ENCODE results near the gene PTGS1. TPM values are rescaled to one million over a fixed set of nuclear protein-coding genes. Genes with fewer than 3 reads are reported as not detected.

The PTGS1 gene
- total RNA-seq, 1 donor from 2014 or later, result 0.23 TPM

GRCh38 chr9:122371846-122372245 is 1.0 kb downstream of the PTGS1 start:
- Histone ChIP-seq H4K20me1 (ENCODE audit: insufficient read depth, low read length) (no peaks in the 10 kb centered on the region), H3K27me3 (ENCODE audit: insufficient read depth, low read length) (peaks cover 22% of the 10 kb centered on the region), H3K9me3 (ENCODE audit: insufficient read depth, low read depth, low read length) (no peaks in the 10 kb centered on the region), H3K4me2 (ENCODE audit: low read length) (no peak overlapping the region), H3K4me1 (ENCODE audit: insufficient read depth, low read length) (peaks cover 13% of the 10 kb centered on the region), H3K4me3 (ENCODE audit: insufficient read depth, low read depth, low read length) (no peak overlapping the region), H3K36me3 (ENCODE audit: insufficient read depth, low read length) (no peaks in the 10 kb centered on the region), H3K9ac (ENCODE audit: low read length) (no peak overlapping the region), H2AFZ (ENCODE audit: low read depth, low read length) (no peak overlapping the region), H3K79me2 (ENCODE audit: insufficient read depth, low read length) (no peaks in the 10 kb centered on the region), H3K27ac (ENCODE audit: low read depth, low read length) (no peak overlapping the region)
- DNase-seq (ENCODE audit: low read depth) (no peak), FAIRE-seq (no peak)
- Mint-ChIP-seq H3K4me1 (ENCODE audit: low read depth, unreplicated experiment) (peaks cover 4% of the 10 kb centered on the region), H3K4me3 (ENCODE audit: unreplicated experiment) (no peak overlapping the region), H3K27ac (ENCODE audit: unreplicated experiment) (no peak overlapping the region), H3K27me3 (ENCODE audit: low read depth, unreplicated experiment) (peaks cover 66% of the 10 kb centered on the region), H3K36me3 (ENCODE audit: low read depth, unreplicated experiment) (peaks cover 2% of the 10 kb centered on the region), H3K9me3 (ENCODE audit: unreplicated experiment) (peaks cover 8% of the 10 kb centered on the region)
- TF ChIP-seq EZH2 (IDR thresholded peaks at IDR 0.05; ENCODE audit: insufficient read depth, low read length) (no peak), CTCF (IDR thresholded peaks at IDR 0.05; ENCODE audit: insufficient read depth, low read depth, low read length) (no peak)

- H3K27me3 ChIP-seq (ENCODE audit: insufficient read depth, low read length), result peaks cover 22% of the 10 kb centered on the region
- H4K20me1 ChIP-seq (ENCODE audit: insufficient read depth, low read length), result no peaks in the 10 kb centered on the region
- FAIRE-seq, result no peak
- Mint-ChIP-seq H3K27ac (ENCODE audit: unreplicated experiment) (no peak overlapping the region), H3K9me3 (ENCODE audit: unreplicated experiment) (peaks cover 9% of the 10 kb centered on the region), H3K27me3 (ENCODE audit: low read depth, unreplicated experiment) (peaks cover 58% of the 10 kb centered on the region), H3K36me3 (ENCODE audit: low read depth, unreplicated experiment) (peaks cover 2% of the 10 kb centered on the region), H3K4me3 (ENCODE audit: unreplicated experiment) (no peak overlapping the region), H3K4me1 (ENCODE audit: low read depth, unreplicated experiment) (peaks cover 4% of the 10 kb centered on the region)
- no peaks in the 10 kb centered on the region for H3K9me3 ChIP-seq (ENCODE audit: insufficient read depth, low read depth, low read length)
- TF ChIP-seq CTCF (IDR thresholded peaks at IDR 0.05; ENCODE audit: insufficient read depth, low read depth, low read length) (no peak), EZH2 (IDR thresholded peaks at IDR 0.05; ENCODE audit: insufficient read depth, low read length) (no peak)
- no peak overlapping the region for H3K9ac ChIP-seq (ENCODE audit: low read length)
- H3K4me3 ChIP-seq (ENCODE audit: insufficient read depth, low read depth, low read length), result no peak overlapping the region
- no peaks in the 10 kb centered on the region for H3K79me2 ChIP-seq (ENCODE audit: insufficient read depth, low read length)
- H3K4me1 ChIP-seq (ENCODE audit: insufficient read depth, low read length), result peaks cover 13% of the 10 kb centered on the region
- no peak overlapping the region for H3K4me2 ChIP-seq (ENCODE audit: low read length)
- DNase-seq (ENCODE audit: low read depth), result no peak
- no peak overlapping the region for H3K27ac ChIP-seq (ENCODE audit: low read depth, low read length)
- no peaks in the 10 kb centered on the region for H3K36me3 ChIP-seq (ENCODE audit: insufficient read depth, low read length)
- no peak overlapping the region for H2AFZ ChIP-seq (ENCODE audit: low read depth, low read length)
These were observed 2.3 kb downstream of the PTGS1 start for GRCh38 chr9:122372856-122373845.

Data from astrocyte (in vitro differentiated cells and primary cell).